ENCODE data around the gene ST8SIA6.

- TF ChIP-seq POLR2A (IDR thresholded peaks at IDR 0.05; ENCODE audit: borderline replicate concordance, extremely low read depth, insufficient read depth, insufficient read length) (no peak), MAX (IDR thresholded peaks at IDR 0.05) (no peak), REST (IDR thresholded peaks at IDR 0.05; ENCODE audit: low read depth) (no peak), ZNF274 (IDR thresholded peaks at IDR 0.05; ENCODE audit: low read depth, low read length) (no peak), POLR2AphosphoS5 (IDR thresholded peaks at IDR 0.05; ENCODE audit: low read depth, low read length) (no peak), SRF (IDR thresholded peaks at IDR 0.05; ENCODE audit: low read depth) (no peak), CTCF (IDR thresholded peaks at IDR 0.05 in 2 of 3, conservative IDR thresholded peaks at IDR 0.05 in 1 of 3; ENCODE audit: borderline replicate concordance in 1 of 3, insufficient read depth in 1 of 3, low read depth in 2 of 3, low read length in 2 of 3) (no peak), EZH2 (IDR thresholded peaks at IDR 0.05) (no peak), ZBTB33 (IDR thresholded peaks at IDR 0.05; ENCODE audit: extremely low read depth, insufficient replicate concordance, low read length) (no peak), RAD21 (IDR thresholded peaks at IDR 0.05; ENCODE audit: low read depth) (no peak)
These were observed 67.7 kb downstream of the ST8SIA6 start for GRCh38 chr10:17386616-17387075.

Measured in HCT116 (cell line).